ENCODE measurements around the gene FIZ1.

DNA sequence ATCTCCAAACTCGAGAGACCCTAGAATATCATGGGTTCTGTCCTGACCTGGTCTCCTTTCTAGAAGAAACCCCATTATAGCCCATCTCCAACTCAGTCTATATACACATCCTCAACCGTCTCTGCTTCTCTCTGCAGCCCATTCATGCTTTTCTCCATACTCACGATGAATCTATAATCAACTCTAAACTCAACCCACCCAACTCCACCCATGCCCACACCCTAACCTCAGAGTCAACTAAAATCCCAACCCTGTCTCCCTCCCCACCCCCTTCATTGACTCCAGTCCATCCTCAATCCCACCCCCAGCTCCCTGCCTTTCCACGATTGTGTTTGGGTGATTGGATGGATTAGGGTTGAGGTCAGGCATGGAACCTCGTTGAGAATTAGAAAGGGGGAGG is 55.8 kb downstream of the FIZ1 start:
- TF ChIP-seq CTCF (IDR thresholded peaks at IDR 0.05) (no peak), EP300 (IDR thresholded peaks at IDR 0.05) (no peak), POLR2A (IDR thresholded peaks at IDR 0.05) (no peak), POLR2AphosphoS5 (IDR thresholded peaks at IDR 0.05) (no peak)
